Hepatocyte (in vitro differentiated cells): Measurements from ENCODE around the gene AKAP13. TPM values are rescaled to one million over a fixed set of nuclear protein-coding genes. Genes with fewer than 3 reads are reported as not detected.
A peak's percentile ranks its signal among the peaks of the same experiment; 100 is the strongest.

Experiments
- DNase-seq: peaks from one replicate; pipeline ENCODE4 v3.0.0-alpha.2; 2016; ENCODE audit warnings: low spot score
- H2AFZ ChIP-seq: fragments of 200-600 bp; sonication (generic); 2 replicates; pipeline ENCODE4 v1.6.0; 2016; ENCODE audit warnings: antibody characterized with exemption, mild to moderate bottlenecking
- H3K27ac ChIP-seq: fragments of 200-600 bp; sonication (generic); 2 replicates; pipeline ENCODE4 v1.5.1; 2016; ENCODE audit warnings: mild to moderate bottlenecking
- H3K27me3 ChIP-seq: fragments of 200-600 bp; sonication (generic); 2 replicates; pipeline ENCODE4 v1.6.1; 2016
- H3K36me3 ChIP-seq: fragments of 200-600 bp; sonication (generic); replicated peaks from 2 replicates; pipeline ENCODE4 v1.5.1; 2016; ENCODE audit warnings: low read depth; ENCODE audit not compliant: insufficient read depth
- H3K4me1 ChIP-seq: fragments of 200-600 bp; sonication (generic); 2 replicates; pipeline ENCODE4 v1.5.1; 2016; ENCODE audit warnings: mild to moderate bottlenecking, moderate library complexity; ENCODE audit not compliant: insufficient read depth
- H3K4me2 ChIP-seq: fragments of 200-600 bp; sonication (generic); 2 replicates; pipeline ENCODE4 v1.6.0; 2016
- H3K4me3 ChIP-seq: fragments of 200-600 bp; sonication (generic); 2 replicates; pipeline ENCODE4 v1.5.1; 2016; ENCODE audit warnings: mild to moderate bottlenecking
- H3K79me2 ChIP-seq: fragments of 200-600 bp; sonication (generic); 2 replicates; pipeline ENCODE4 v1.6.0; 2017; ENCODE audit warnings: mild to moderate bottlenecking
- H3K9me2 ChIP-seq: fragments of 200-600 bp; sonication (generic); replicated peaks from 2 replicates; pipeline ENCODE4 v1.6.0; 2017; ENCODE audit warnings: mild to moderate bottlenecking; ENCODE audit not compliant: insufficient read depth
- H3K9me3 ChIP-seq: fragments of 200-600 bp; sonication (generic); 2 replicates; pipeline ENCODE4 v1.5.1; 2016; ENCODE audit warnings: low read depth, mild to moderate bottlenecking
- H4K20me1 ChIP-seq: fragments of 200-600 bp; sonication (generic); 2 replicates; pipeline ENCODE4 v1.6.0; 2016; ENCODE audit warnings: mild to moderate bottlenecking; ENCODE audit not compliant: insufficient read depth, poor library complexity, severe bottlenecking
- EZH2 ChIP-seq: fragments of 200-600 bp; sonication (generic); IDR thresholded peaks from 2 replicates; pipeline ENCODE4 v1.6.1; 2016; ENCODE audit warnings: antibody characterized with exemption, mild to moderate bottlenecking, borderline replicate concordance
- EZH2phosphoT487 ChIP-seq: fragments of 200-600 bp; sonication (generic); IDR thresholded peaks from one replicate; pipeline ENCODE4 v1.6.1; 2018; ENCODE audit warnings: antibody characterized with exemption, mild to moderate bottlenecking, low read depth, moderate library complexity; ENCODE audit not compliant: unreplicated experiment, severe bottlenecking
- WGBS: methylation state at CpG from one replicate; pipeline ENCODE4 v1.1.6; 2016; ENCODE audit warnings: low lambda C conversion rate; ENCODE audit errors: missing lambda C conversion rate; 5-methylcytosine and 5-hydroxymethylcytosine counted together
- polyA plus RNA-seq: library from polyadenylated mRNA; unstranded; fragments of >200 nt; fragmentation: Nextera tagmentation; extraction: Ambion mirVana; gene quantifications from 2 replicates; pipeline ENCODE4 v1.2.1, GENCODE V29; 2016
- total RNA-seq: library from RNA; depleted of rRNA; stranded (reverse); fragments of >200 nt; gene quantifications from 2 replicates; pipeline ENCODE4 v1.2.3, GENCODE V29; 2014
- TF ChIP-seq, protein P1 (sequence below): fragments of 200-600 bp; sonication (generic); IDR thresholded peaks from 2 replicates; pipeline ENCODE4 v1.5.1; 2016; ENCODE audit warnings: antibody characterized with exemption, mild to moderate bottlenecking; ENCODE audit not compliant: poor library complexity

The AKAP13 gene
- total and polyA plus RNA-seq, 2 experiments from 2014 or later: 55.6 to 80.9 TPM

DNA sequence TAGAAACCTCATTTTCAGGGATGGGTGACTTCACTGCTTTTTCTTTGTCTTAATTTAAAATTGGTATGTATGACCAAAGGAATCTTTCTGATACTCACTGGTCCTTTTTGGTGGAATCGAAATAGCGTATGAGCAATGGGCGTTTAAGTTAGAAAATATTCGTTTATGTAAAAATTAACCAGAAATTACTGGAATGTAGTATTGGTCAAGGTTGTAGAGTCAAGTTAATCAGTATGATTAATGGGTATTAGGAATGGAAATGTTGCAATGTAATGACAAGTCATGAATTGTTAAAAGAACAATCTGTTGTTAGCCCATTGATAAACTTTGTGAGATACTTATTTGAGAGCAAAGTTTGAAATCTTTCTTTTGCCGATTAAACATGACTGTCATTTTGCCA is 36.9 kb downstream of the AKAP13 start:
- Histone ChIP-seq H3K27me3 (no peaks in the 10 kb centered on the region), H4K20me1 (peaks cover 45% of the 10 kb centered on the region), H3K27ac (no peak overlapping the region), H3K4me1 (peaks cover 32% of the 10 kb centered on the region), H3K4me2 (no peak overlapping the region), H3K36me3 (no peaks in the 10 kb centered on the region), H2AFZ (no peak overlapping the region), H3K9me3 (no peaks in the 10 kb centered on the region), H3K4me3 (no peak overlapping the region), H3K79me2 (peaks cover 94% of the 10 kb centered on the region), H3K9me2 (no peaks in the 10 kb centered on the region)
- WGBS: 94% methylated on average over 5 of the region's 5 CpGs
- TF ChIP-seq EZH2phosphoT487 (no peak), EZH2 (no peak)
- TF ChIP-seq, protein P1, sequence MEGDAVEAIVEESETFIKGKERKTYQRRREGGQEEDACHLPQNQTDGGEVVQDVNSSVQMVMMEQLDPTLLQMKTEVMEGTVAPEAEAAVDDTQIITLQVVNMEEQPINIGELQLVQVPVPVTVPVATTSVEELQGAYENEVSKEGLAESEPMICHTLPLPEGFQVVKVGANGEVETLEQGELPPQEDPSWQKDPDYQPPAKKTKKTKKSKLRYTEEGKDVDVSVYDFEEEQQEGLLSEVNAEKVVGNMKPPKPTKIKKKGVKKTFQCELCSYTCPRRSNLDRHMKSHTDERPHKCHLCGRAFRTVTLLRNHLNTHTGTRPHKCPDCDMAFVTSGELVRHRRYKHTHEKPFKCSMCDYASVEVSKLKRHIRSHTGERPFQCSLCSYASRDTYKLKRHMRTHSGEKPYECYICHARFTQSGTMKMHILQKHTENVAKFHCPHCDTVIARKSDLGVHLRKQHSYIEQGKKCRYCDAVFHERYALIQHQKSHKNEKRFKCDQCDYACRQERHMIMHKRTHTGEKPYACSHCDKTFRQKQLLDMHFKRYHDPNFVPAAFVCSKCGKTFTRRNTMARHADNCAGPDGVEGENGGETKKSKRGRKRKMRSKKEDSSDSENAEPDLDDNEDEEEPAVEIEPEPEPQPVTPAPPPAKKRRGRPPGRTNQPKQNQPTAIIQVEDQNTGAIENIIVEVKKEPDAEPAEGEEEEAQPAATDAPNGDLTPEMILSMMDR: no peak
- no peak for DNase-seq

DNA sequence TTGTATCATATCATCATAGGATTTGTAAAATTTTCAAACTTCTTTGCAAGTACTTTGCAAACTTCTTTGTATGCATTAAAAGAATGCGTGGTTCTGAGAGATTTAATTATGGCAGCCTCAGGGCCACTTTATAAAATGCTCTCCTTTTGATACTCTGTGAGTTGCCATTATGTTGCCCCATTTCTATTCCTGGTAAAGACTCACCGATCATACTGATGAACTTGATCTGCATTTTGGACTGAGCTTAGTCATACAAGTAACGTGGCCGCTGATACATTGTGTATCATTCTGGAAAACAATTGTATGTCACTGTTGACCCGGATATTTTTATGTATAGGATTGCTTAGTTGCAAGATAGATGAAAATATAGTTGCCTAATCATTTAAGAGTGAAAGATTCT is 38.8 kb downstream of the AKAP13 start:
- no peaks in the 10 kb centered on the region for H3K9me3 ChIP-seq
- H3K9me2 ChIP-seq: no peaks in the 10 kb centered on the region
- TF ChIP-seq EZH2phosphoT487 (no peak), EZH2 (no peak)
- TF ChIP-seq, protein P1: no peak
- no peak overlapping the region for H3K27ac ChIP-seq
- H3K4me3 ChIP-seq: no peak overlapping the region
- H3K27me3 ChIP-seq: no peaks in the 10 kb centered on the region
- no peak for DNase-seq
- H3K4me1 ChIP-seq: peaks cover 16% of the 10 kb centered on the region
- no peaks in the 10 kb centered on the region for H3K36me3 ChIP-seq
- no peak overlapping the region for H2AFZ ChIP-seq
- no peak overlapping the region for H3K4me2 ChIP-seq
- H4K20me1 ChIP-seq: peaks cover 59% of the 10 kb centered on the region
- 77% methylated on average over 5 of the region's 5 CpGs for WGBS
- peaks cover 97% of the 10 kb centered on the region for H3K79me2 ChIP-seq

DNA sequence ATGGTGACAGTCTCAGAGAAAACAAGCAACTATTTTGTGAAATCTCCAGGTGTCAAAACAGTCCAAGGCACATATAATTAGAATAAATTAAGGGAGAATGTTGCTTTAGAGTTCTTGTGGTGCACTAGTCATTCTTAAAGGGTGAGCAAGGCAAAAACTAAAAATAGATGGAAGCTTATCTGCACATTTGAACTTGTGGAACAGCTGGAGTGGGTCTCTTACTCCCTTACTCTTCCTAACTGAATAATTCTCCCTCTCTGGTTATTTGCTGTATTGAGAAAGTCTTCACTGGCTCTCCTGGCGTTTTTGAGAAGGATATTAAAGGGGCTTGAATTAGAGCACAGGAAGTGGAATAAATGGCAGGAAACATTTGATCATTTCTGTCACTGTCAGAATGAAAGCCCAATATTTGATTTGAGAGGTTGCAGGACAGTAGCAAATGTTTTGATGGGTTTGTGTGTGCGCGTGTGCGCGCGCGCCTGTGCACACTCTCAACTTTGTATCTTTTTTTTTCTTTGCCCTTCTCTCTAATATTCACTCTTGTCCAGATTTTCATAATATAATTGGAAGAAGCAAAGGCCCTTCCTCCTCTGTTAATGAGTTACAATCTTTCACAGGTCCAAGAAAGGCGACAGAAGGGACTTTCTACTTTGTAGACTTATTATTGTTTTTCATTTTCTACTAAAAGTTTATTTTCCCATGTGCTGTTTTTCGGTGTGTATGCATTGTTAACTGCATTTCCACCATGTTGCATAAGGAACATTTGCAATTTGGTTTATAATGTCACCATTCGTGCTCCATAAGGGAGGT is 40.9 kb downstream of the AKAP13 start:
- TF ChIP-seq, protein P1: no peak
- no peak for TF ChIP-seq EZH2phosphoT487
- no peak for TF ChIP-seq EZH2
- no peaks in the 10 kb centered on the region for H3K9me2 ChIP-seq
- peaks cover 57% of the 10 kb centered on the region for H4K20me1 ChIP-seq
- no peak overlapping the region for H3K4me3 ChIP-seq
- DNase-seq: no peak
- no peaks in the 10 kb centered on the region for H3K9me3 ChIP-seq
- H3K79me2 ChIP-seq: peaks cover 97% of the 10 kb centered on the region
- 93% methylated on average over 10 of the region's 10 CpGs for WGBS
- peaks cover 7% of the 10 kb centered on the region for H3K4me1 ChIP-seq
- no peak overlapping the region for H3K27ac ChIP-seq
- H3K27me3 ChIP-seq: no peaks in the 10 kb centered on the region
- H3K4me2 ChIP-seq: peak overlapping the region; percentile 43
- H2AFZ ChIP-seq: no peak overlapping the region
- H3K36me3 ChIP-seq: no peaks in the 10 kb centered on the region
